Mesenchymal stem cell (in vitro differentiated cells and primary cell): Measurements from ENCODE around the gene GNAI1.

Experiments
- DNase-seq: peaks from one replicate; pipeline ENCODE4 v3.0.0-alpha.2; 2013
- H2AFZ ChIP-seq: one replicate; pipeline ENCODE4 v1.6.1; 2013; ENCODE audit warnings: low read depth, mild to moderate bottlenecking, control low read depth, inconsistent platforms, low read length, moderate library complexity
- H2AK5ac ChIP-seq: 2 replicates; pipeline ENCODE4 v1.6.1; 2013; ENCODE audit warnings: low read length, moderate library complexity, mild to moderate bottlenecking, inconsistent platforms; ENCODE audit not compliant: severe bottlenecking
- H2BK120ac ChIP-seq: one replicate; pipeline ENCODE4 v1.6.1; 2013; ENCODE audit warnings: low read depth, mild to moderate bottlenecking, inconsistent platforms, low read length, moderate library complexity
- H2BK12ac ChIP-seq, 2 experiments: one replicate each; pipeline ENCODE4 v1.6.1; 2013; ENCODE audit warnings: inconsistent platforms in 2 of 2, low read length in 2 of 2, mild to moderate bottlenecking in 2 of 2, moderate library complexity in 2 of 2, control low read depth in 1 of 2
- H2BK15ac ChIP-seq: one replicate; pipeline ENCODE4 v1.6.1; 2013; ENCODE audit warnings: mild to moderate bottlenecking, low read depth, inconsistent platforms; ENCODE audit not compliant: poor library complexity, severe bottlenecking
- H2BK5ac ChIP-seq: 2 replicates; pipeline ENCODE4 v1.6.1; 2013; ENCODE audit warnings: low read depth, mild to moderate bottlenecking, low read length, control low read depth, inconsistent platforms; ENCODE audit not compliant: poor library complexity, severe bottlenecking
- H3K14ac ChIP-seq, 2 experiments: one replicate each; pipeline ENCODE4 v1.6.1; 2013; ENCODE audit warnings: inconsistent platforms in 2 of 2, low read length in 2 of 2, control low read depth in 1 of 2, mild to moderate bottlenecking in 1 of 2, moderate library complexity in 1 of 2
- H3K18ac ChIP-seq, 2 experiments: one replicate each; pipeline ENCODE4 v1.6.1; 2013; ENCODE audit warnings: inconsistent platforms in 2 of 2, low read length in 2 of 2, control low read depth in 1 of 2, low read depth in 1 of 2, mild to moderate bottlenecking in 1 of 2
- H3K23ac ChIP-seq, 2 experiments: one replicate each; pipeline ENCODE4 v1.6.1; 2013; ENCODE audit warnings: inconsistent platforms in 2 of 2, low read length in 2 of 2, mild to moderate bottlenecking in 2 of 2, moderate library complexity in 2 of 2, control low read depth in 1 of 2
- H3K27ac ChIP-seq: 2 replicates; pipeline ENCODE4 v1.5.1; 2013; ENCODE audit warnings: mild to moderate bottlenecking, moderate library complexity, low read length, control low read depth, inconsistent platforms; ENCODE audit not compliant: poor library complexity, severe bottlenecking
- H3K27me3 ChIP-seq, 2 experiments: 2 replicates each; pipeline versions ENCODE4 v1.6.1 to v1.7.0; 2013; ENCODE audit warnings: low read length in 2 of 2, mild to moderate bottlenecking in 2 of 2, moderate library complexity in 2 of 2, control low read depth in 1 of 2, inconsistent platforms in 1 of 2; ENCODE audit not compliant: control insufficient read depth in 1 of 2, insufficient read depth in 1 of 2
- H3K36me3 ChIP-seq, 2 experiments: 2 replicates each; pipeline versions ENCODE4 v1.6.1 to v1.7.0; 2013; ENCODE audit warnings: low read length in 2 of 2, control low read depth in 1 of 2, inconsistent platforms in 1 of 2, low read depth in 1 of 2, mild to moderate bottlenecking in 1 of 2; ENCODE audit not compliant: insufficient read depth in 2 of 2, control insufficient read depth in 1 of 2
- H3K4ac ChIP-seq, 2 experiments: one replicate each; pipeline ENCODE4 v1.6.1; 2013; ENCODE audit warnings: inconsistent platforms in 2 of 2, low read length in 2 of 2, mild to moderate bottlenecking in 2 of 2, moderate library complexity in 2 of 2, control low read depth in 1 of 2, low read depth in 1 of 2
- H3K4me1 ChIP-seq: 2 replicates; pipeline ENCODE4 v1.6.1; 2013; ENCODE audit warnings: low read depth, low read length, control low read depth; ENCODE audit not compliant: control insufficient read depth, insufficient read depth
- H3K4me2 ChIP-seq: 2 replicates; pipeline ENCODE4 v1.6.1; 2013; ENCODE audit warnings: low read length, mild to moderate bottlenecking, inconsistent platforms; ENCODE audit not compliant: poor library complexity, severe bottlenecking
- H3K4me3 ChIP-seq, 2 experiments: 2 replicates each; pipeline versions ENCODE4 v1.5.1 to v1.7.0; 2013; ENCODE audit warnings: low read length in 2 of 2, mild to moderate bottlenecking in 2 of 2, control low read depth in 1 of 2, low read depth in 1 of 2; ENCODE audit not compliant: insufficient read depth in 1 of 2
- H3K79me1 ChIP-seq: replicated peaks from 2 replicates; pipeline ENCODE4 v1.6.1; 2013; ENCODE audit warnings: mild to moderate bottlenecking, control low read depth, low read length, inconsistent platforms; ENCODE audit not compliant: poor library complexity, severe bottlenecking
- H3K9ac ChIP-seq: 2 replicates; pipeline ENCODE4 v1.7.0; 2013; ENCODE audit warnings: mild to moderate bottlenecking, low read length, moderate library complexity
- H3K9me3 ChIP-seq: 2 replicates; pipeline ENCODE4 v1.7.0; 2013; ENCODE audit warnings: mild to moderate bottlenecking, low read length; ENCODE audit not compliant: control insufficient read depth
- H4K8ac ChIP-seq: one replicate; pipeline ENCODE4 v1.6.1; 2013; ENCODE audit warnings: inconsistent platforms, mild to moderate bottlenecking, low read length, moderate library complexity
- H4K91ac ChIP-seq: one replicate; pipeline ENCODE4 v1.6.1; 2013; ENCODE audit warnings: mild to moderate bottlenecking, low read length, inconsistent platforms
- WGBS: methylation state at CpG from one replicate; pipeline ENCODE4 v1.1.7; 2013; ENCODE audit warnings: mixed read lengths; 5-methylcytosine and 5-hydroxymethylcytosine counted together

GNAI1 gene

DNA sequence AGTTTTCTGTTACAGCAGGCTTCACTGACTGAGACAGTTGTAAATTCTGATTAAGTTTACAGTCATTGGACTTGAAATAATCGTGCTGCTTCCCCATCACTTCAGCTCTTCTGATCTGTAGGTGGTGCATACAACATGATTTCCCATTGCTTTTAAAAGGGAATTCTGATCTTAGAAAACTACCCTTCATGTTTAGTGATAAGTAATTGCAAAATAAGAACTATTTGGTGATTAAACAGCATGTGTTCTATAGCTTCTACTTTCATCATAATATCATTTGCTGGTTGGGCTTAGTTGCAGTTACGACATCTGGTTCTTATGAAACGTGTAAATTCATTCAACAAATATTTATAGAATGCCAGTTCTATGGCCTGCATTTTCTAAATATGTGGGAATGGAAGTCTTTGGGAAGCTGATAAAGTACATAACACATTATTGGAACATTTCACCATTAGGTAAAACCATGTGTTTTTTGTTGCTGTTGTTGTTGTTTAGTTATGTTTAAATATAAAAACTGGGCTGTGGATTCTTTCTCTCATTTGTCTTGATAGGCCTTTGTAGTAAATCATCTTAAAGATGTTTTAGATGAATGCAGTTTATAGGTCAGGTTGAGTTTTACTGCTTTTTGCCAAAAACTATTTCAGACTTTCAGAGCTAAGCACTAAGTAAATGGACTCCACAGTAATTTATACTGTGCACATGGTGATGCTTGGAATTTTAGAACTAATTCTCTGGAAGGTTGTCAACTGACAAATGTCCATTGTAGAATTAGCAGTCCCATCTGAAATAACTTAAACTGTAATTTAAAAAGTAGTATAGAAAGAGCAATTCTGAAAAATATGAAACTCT lies 13.1 kb downstream of the GNAI1 start:
- Histone ChIP-seq H3K9ac (peak overlapping the region; percentile 50), H2BK15ac (no peak overlapping the region), H3K18ac (peak overlapping the region in 1 of 2 experiments; percentile 62), H3K4me3 (no peak overlapping the region), H3K14ac (no peak overlapping the region), H3K79me1 (no peaks in the 10 kb centered on the region), H2AFZ (no peak overlapping the region), H3K23ac (no peak overlapping the region), H3K4me2 (no peak overlapping the region), H3K27ac (peak overlapping the region; percentile 7), H3K4ac (no peak overlapping the region), H2BK120ac (peak overlapping the region; percentile 34), H4K8ac (no peak overlapping the region), H2BK12ac (no peak overlapping the region), H3K36me3 (no peaks in the 10 kb centered on the region), H2AK5ac (no peak overlapping the region), H3K4me1 (peaks cover 4% of the 10 kb centered on the region), H3K27me3 (no peaks in the 10 kb centered on the region), H2BK5ac (no peak overlapping the region), H4K91ac (no peak overlapping the region), H3K9me3 (no peaks in the 10 kb centered on the region)
- peak; percentile 87 for DNase-seq
- WGBS: no CpG with 5 or more reads among the region's 3 CpGs

DNA sequence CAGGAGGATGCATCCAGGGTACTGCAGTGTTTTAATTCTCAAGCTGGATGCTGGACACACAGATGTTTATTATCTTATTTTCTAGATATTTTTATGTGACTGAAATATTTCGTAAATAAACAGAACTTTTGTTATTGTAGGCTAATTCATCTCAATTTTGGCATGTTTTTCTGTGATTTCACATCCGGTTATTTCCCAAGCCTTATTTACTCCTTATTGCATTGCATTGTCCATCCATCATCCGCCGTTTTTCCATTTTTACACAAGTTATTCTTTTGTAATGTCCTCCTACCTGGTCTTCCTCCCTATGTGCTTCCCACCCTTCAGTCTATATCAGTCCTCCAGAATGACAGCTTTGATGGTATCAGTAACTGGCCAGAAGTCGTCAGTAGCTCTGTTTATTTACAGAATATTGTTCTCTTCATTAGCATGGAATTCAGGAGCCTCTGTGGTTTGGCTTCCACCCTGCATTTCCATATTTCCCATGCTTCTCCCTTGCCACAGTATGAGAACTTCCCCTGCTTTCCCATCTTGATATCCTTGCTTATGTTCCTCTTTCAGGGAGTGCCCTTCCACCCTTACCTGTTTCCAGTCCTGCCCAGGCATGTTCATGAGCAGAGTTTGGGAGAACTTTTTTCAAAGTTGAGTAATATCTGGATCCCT lies 16.1 kb downstream of the GNAI1 start:
- peaks cover 5% of the 10 kb centered on the region for H3K4me1 ChIP-seq

DNA sequence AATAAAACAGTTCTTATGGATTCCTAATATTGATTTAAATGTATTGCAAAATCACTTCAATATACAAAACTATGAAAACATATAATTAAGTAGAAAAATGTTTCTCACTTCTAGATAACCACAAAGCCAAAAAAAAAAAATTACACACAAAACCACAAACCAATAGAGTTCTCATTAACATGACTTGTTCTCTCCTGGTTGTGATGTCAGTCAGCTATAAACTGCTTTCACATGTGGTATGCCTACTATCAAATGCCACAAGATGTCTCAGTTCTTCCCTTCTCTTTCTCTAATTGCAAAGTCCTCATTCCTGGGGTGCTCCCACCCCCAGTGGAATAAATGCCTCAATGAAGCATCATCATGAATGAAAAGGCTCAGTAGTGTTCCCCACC lies 16.6 kb downstream of the GNAI1 start:
- no peak overlapping the region for H3K4ac ChIP-seq
- H4K91ac ChIP-seq: no peak overlapping the region
- H2BK120ac ChIP-seq: peak overlapping the region; percentile 2
- H3K4me2 ChIP-seq: no peak overlapping the region
- H3K79me1 ChIP-seq: no peaks in the 10 kb centered on the region
- no peaks in the 10 kb centered on the region for H3K36me3 ChIP-seq
- H3K23ac ChIP-seq: no peak overlapping the region
- H3K18ac ChIP-seq: peak overlapping the region in 1 of 2 experiments; percentile 58
- no peak overlapping the region for H2BK15ac ChIP-seq
- H2BK5ac ChIP-seq: no peak overlapping the region
- peak overlapping the region; percentile 31 for H3K9ac ChIP-seq
- H3K27me3 ChIP-seq: no peaks in the 10 kb centered on the region
- H4K8ac ChIP-seq: no peak overlapping the region
- H3K4me3 ChIP-seq: no peak overlapping the region
- H2AK5ac ChIP-seq: peak overlapping the region; percentile 2
- no peak overlapping the region for H2BK12ac ChIP-seq
- H3K27ac ChIP-seq: no peak overlapping the region
- no peaks in the 10 kb centered on the region for H3K9me3 ChIP-seq
- peaks cover 1% of the 10 kb centered on the region for H3K4me1 ChIP-seq
- peak; percentile 87 for DNase-seq
- no peak overlapping the region for H3K14ac ChIP-seq
- H2AFZ ChIP-seq: no peak overlapping the region

More for the DNA sequence above, 16.1 kb downstream of the GNAI1 start:
- H3K4me2 ChIP-seq: no peak overlapping the region
- H3K23ac ChIP-seq: no peak overlapping the region
- no peak overlapping the region for H2BK5ac ChIP-seq
- no peak overlapping the region for H2AK5ac ChIP-seq
- no peak overlapping the region for H2BK12ac ChIP-seq
- H3K79me1 ChIP-seq: no peaks in the 10 kb centered on the region
- H2BK15ac ChIP-seq: no peak overlapping the region
- no peak overlapping the region for H3K14ac ChIP-seq
- H2BK120ac ChIP-seq: no peak overlapping the region
- H3K4me3 ChIP-seq: no peak overlapping the region
- H4K91ac ChIP-seq: no peak overlapping the region
- WGBS: 68% methylated on average over 5 of the region's 5 CpGs
- H3K9me3 ChIP-seq: no peaks in the 10 kb centered on the region
- no peaks in the 10 kb centered on the region for H3K36me3 ChIP-seq
- peak overlapping the region; percentile 31 for H3K9ac ChIP-seq
- H3K18ac ChIP-seq: peak overlapping the region in 1 of 2 experiments; percentile 58
- no peak overlapping the region for H3K4ac ChIP-seq
- H4K8ac ChIP-seq: no peak overlapping the region
- peak; percentile 71 for DNase-seq
- no peak overlapping the region for H2AFZ ChIP-seq
- no peak overlapping the region for H3K27ac ChIP-seq
- no peaks in the 10 kb centered on the region for H3K27me3 ChIP-seq

DNA sequence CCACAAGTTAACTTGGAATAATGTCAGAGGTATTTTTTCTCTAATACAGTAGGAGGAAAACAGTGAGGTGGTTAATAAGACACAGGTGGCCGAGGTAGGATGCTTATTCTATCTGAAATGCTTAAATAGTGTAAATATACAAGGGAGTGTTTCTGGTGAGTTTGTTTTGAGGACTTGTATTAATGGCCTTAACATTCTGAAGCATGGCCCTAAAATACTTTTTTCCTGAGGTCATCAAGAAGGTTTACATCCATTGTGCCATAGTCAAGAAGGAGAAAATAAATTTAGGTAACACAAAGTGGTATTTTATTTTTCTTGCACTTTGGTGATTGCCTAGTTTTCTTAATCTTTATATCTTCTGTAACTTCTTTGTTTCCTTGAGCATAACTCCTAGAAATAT lies 18.8 kb downstream of the GNAI1 start:
- Histone ChIP-seq H4K91ac (no peak overlapping the region), H3K4me3 (no peak overlapping the region), H2AFZ (no peak overlapping the region), H3K9me3 (no peaks in the 10 kb centered on the region), H3K23ac (no peak overlapping the region), H3K14ac (no peak overlapping the region), H2BK15ac (no peak overlapping the region), H3K4me2 (no peak overlapping the region), H2BK5ac (no peak overlapping the region), H3K79me1 (peaks cover 3% of the 10 kb centered on the region), H2BK12ac (no peak overlapping the region), H4K8ac (no peak overlapping the region), H3K9ac (no peak overlapping the region), H3K36me3 (no peaks in the 10 kb centered on the region), H3K27ac (no peak overlapping the region), H3K27me3 (no peaks in the 10 kb centered on the region), H3K4me1 (peaks cover 1% of the 10 kb centered on the region), H2AK5ac (no peak overlapping the region), H2BK120ac (no peak overlapping the region), H3K18ac (no peak overlapping the region), H3K4ac (no peak overlapping the region)
- WGBS: 5% methylated on average over 1 of the region's 1 CpG
- no peak for DNase-seq
